ENCODE results near the gene IFT122. TPM values are rescaled to one million over a fixed set of nuclear protein-coding genes. Genes with fewer than 3 reads are reported as not detected.

IFT122 gene
- total and polyA plus RNA-seq, 2 donors (not counting 3 experiments of a cell fraction or from before 2014, with no cell fraction given) = 38.4 to 41.7 TPM

DNA sequence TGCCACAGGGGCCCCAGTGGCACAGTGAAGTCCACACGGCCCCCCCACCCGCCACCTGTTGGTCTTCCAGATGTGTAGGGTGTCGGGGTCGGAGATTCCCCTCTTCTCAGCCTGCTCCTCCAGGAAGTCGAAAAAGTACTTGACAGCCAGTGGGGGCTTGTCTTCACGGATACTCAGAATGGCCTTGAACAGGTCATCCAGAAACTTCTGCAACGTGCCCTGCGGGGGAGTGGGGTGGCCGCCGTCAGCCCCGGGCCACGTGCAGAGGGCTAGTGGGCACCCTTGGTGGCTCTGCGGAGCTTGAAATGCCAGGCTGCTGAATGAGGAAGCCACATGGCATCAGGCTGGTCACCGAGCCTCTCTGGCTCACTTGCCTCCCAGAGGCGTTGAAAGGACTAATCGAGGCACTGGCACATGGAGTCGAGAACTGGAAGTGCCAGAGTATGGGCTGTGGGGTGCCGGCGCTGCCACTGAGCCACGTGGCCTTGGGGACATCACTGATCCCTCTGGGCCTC is 119.6 kb downstream of the IFT122 start:
- H3K79me2 ChIP-seq (ENCODE audit: control insufficient read depth, insufficient read depth, low read length) = no peaks in the 10 kb centered on the region
- no peaks in the 10 kb centered on the region for H3K27me3 ChIP-seq (ENCODE audit: control insufficient read depth in 2 of 2, insufficient read depth in 2 of 2, low read length in 2 of 2)
- FAIRE-seq (no peak), DNase-seq (ENCODE audit: low read depth, low spot score) (no peak)
- no peaks in the 10 kb centered on the region for H4K20me1 ChIP-seq (replicated peaks; ENCODE audit: control insufficient read depth, extremely low read depth, insufficient read depth, low read length)
- ChIA-PET CTCF (interaction anchor here (0.8 to 6.4 kb wide), 2 partner anchors 40 to 68 kb away, joined by 3 to 80 read pairs; no protein-coding TSS in a partner anchor), POLR2A (interaction anchor here (0.6 kb wide), 1 partner anchor 70 kb away, joined by 3 read pairs; no protein-coding TSS in a partner anchor)
- H2AFZ ChIP-seq (ENCODE audit: low read depth, low read length) = no peak overlapping the region
- BruUV-seq (replicated peaks) = no TSS peak
- no peak overlapping the region for H3K9ac ChIP-seq (replicated peaks; ENCODE audit: extremely low read depth, insufficient read depth, low read length)
- no peak overlapping the region for H3K4me2 ChIP-seq (ENCODE audit: insufficient read depth, low read length)
- no peak overlapping the region for H3K27ac ChIP-seq (ENCODE audit: insufficient read depth, low read depth, low read length)
- no peaks in the 10 kb centered on the region for H3K9me3 ChIP-seq (replicated peaks; ENCODE audit: control insufficient read depth, insufficient read depth, low read length)
- H3K4me3 ChIP-seq (replicated peaks in 1 of 3; ENCODE audit: insufficient read depth in 1 of 3, low read depth in 1 of 3, low read length in 3 of 3) = no peak overlapping the region
- peaks cover 20 to 56% of the 10 kb centered on the region in 2 experiments for H3K36me3 ChIP-seq (ENCODE audit: control insufficient read depth in 2 of 2, extremely low read depth in 1 of 2, insufficient read depth in 2 of 2, low read length in 2 of 2)
- intact Hi-C loops (cut with micrococcal nuclease) = loop anchor here (2.0 to 5.0 kb wide), 2 partner anchors 37 to 177 kb away; no protein-coding TSS in a partner anchor
- dilution Hi-C loops (cut with MboI; ENCODE audit: extremely low pct_ligation_motif_present, low sequenced_read_pairs) = no loop called here
- no peak for TF ChIP-seq JUN (IDR thresholded peaks at IDR 0.05; ENCODE audit: borderline replicate concordance, insufficient read depth, insufficient read length, low read depth)
- peak; percentile 0 for TF ChIP-seq POLR2A (IDR thresholded peaks at IDR 0.05; ENCODE audit: low read depth, low read length)
- H3K9me1 ChIP-seq (replicated peaks; ENCODE audit: control insufficient read depth, extremely low read depth, insufficient read depth, low read length) = no peaks in the 10 kb centered on the region
- peaks cover 42% of the 10 kb centered on the region for H3K4me1 ChIP-seq (ENCODE audit: control insufficient read depth, extremely low read depth, insufficient read depth, low read length)

DNA sequence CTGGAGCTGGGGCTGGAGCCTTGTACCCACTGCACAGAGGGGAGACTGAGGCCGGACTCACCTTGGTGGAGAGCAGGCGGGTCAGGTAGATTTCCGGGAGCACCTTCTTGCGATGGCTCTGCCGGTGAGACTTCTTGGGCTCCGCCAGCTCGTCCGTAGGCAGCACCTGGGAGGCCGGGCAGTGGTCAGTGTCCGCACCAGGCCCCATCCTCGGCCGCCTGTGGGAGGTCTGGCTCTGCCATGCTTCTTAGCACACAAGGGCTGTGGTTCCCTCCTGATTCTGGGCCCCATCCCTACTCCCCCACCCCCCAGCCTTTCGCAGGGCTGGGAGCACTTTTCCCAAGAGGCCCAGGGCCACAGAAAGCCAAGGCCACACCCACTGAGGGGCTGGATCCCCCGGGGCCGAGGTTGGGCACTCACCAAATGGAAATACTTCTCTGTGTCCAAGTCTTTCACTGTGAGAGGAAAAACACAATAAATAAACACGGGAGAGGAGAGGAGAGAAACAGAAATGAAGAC is 120.3 kb downstream of the IFT122 start:
- no peaks in the 10 kb centered on the region for H3K79me2 ChIP-seq (ENCODE audit: control insufficient read depth, insufficient read depth, low read length)
- no TSS peak for BruUV-seq (replicated peaks)
- no peak for FAIRE-seq
- H3K27me3 ChIP-seq (ENCODE audit: control insufficient read depth in 2 of 2, insufficient read depth in 2 of 2, low read length in 2 of 2) = no peaks in the 10 kb centered on the region
- H2AFZ ChIP-seq (ENCODE audit: low read depth, low read length) = no peak overlapping the region
- intact Hi-C loops (cut with micrococcal nuclease) (loop anchor here (2.0 to 5.0 kb wide), 2 partner anchors 36 to 178 kb away; no protein-coding TSS in a partner anchor), dilution Hi-C loops (cut with MboI; ENCODE audit: extremely low pct_ligation_motif_present, low sequenced_read_pairs) (no loop called here)
- H3K27ac ChIP-seq (ENCODE audit: insufficient read depth, low read depth, low read length) = no peak overlapping the region
- ChIA-PET CTCF (interaction anchor here (0.8 to 6.4 kb wide), 4 partner anchors 32 to 177 kb away, joined by 4 to 80 read pairs (median 8); no protein-coding TSS in a partner anchor), POLR2A (no interaction called here)
- no peak for DNase-seq (ENCODE audit: low read depth, low spot score)
- TF ChIP-seq FOS (IDR thresholded peaks at IDR 0.05; ENCODE audit: borderline replicate concordance, insufficient read depth, low read length) (no peak), POLR2AphosphoS5 (IDR thresholded peaks at IDR 0.05; ENCODE audit: insufficient read depth, low read depth, low read length) (no peak), POLR2A (IDR thresholded peaks at IDR 0.05; ENCODE audit: low read depth, low read length) (no peak), EZH2 (IDR thresholded peaks at IDR 0.05; ENCODE audit: borderline replicate concordance, low read depth, low read length, severe bottlenecking) (no peak), JUN (IDR thresholded peaks at IDR 0.05; ENCODE audit: borderline replicate concordance, insufficient read depth, insufficient read length, low read depth) (no peak)
- H3K4me3 ChIP-seq (replicated peaks in 1 of 3; ENCODE audit: insufficient read depth in 1 of 3, low read depth in 1 of 3, low read length in 3 of 3) = no peak overlapping the region
- no peaks in the 10 kb centered on the region for H3K9me3 ChIP-seq (replicated peaks; ENCODE audit: control insufficient read depth, insufficient read depth, low read length)
- H3K4me1 ChIP-seq (ENCODE audit: control insufficient read depth, extremely low read depth, insufficient read depth, low read length) = peaks cover 42% of the 10 kb centered on the region
- H3K9me1 ChIP-seq (replicated peaks; ENCODE audit: control insufficient read depth, extremely low read depth, insufficient read depth, low read length) = no peaks in the 10 kb centered on the region
- peaks cover 23 to 63% of the 10 kb centered on the region in 2 experiments for H3K36me3 ChIP-seq (ENCODE audit: control insufficient read depth in 2 of 2, extremely low read depth in 1 of 2, insufficient read depth in 2 of 2, low read length in 2 of 2)
- H3K9ac ChIP-seq (replicated peaks; ENCODE audit: extremely low read depth, insufficient read depth, low read length) = no peak overlapping the region
- H4K20me1 ChIP-seq (replicated peaks; ENCODE audit: control insufficient read depth, extremely low read depth, insufficient read depth, low read length) = no peaks in the 10 kb centered on the region
- no peak overlapping the region for H3K4me2 ChIP-seq (ENCODE audit: insufficient read depth, low read length)

Data from endothelial cell of umbilical vein (primary cell).